DMS153 (cell line): ENCODE measurements around the gene KIF26A.

ENCODE experiments used
- DNase-seq: peaks from one replicate; lab custom pipeline; 2025; lab: John Stamatoyannopoulos, UW

The KIF26A gene

GRCh38 chr14:104112609-104113571 lies 25.5 kb upstream of the KIF26A start:
- DNase-seq, result no peak

GRCh38 chr14:104113631-104114420 lies 24.6 kb upstream of the KIF26A start:
- DNase-seq, result no peak

- no peak for DNase-seq
Observed at GRCh38 chr14:104114421-104115130, 23.8 kb upstream of the KIF26A start.

GRCh38 chr14:104115131-104115600 lies 23.2 kb upstream of the KIF26A start:
- no peak for DNase-seq

GRCh38 chr14:104115691-104116287 lies 22.6 kb upstream of the KIF26A start:
- no peak for DNase-seq

GRCh38 chr14:104116288-104116755 lies 22.1 kb upstream of the KIF26A start:
- DNase-seq, result no peak

- no peak for DNase-seq
Observed at GRCh38 chr14:104116756-104117340, 21.5 kb upstream of the KIF26A start.

GRCh38 chr14:104117341-104118005 lies 20.9 kb upstream of the KIF26A start:
- DNase-seq, result no peak

GRCh38 chr14:104118006-104118844 lies 20.2 kb upstream of the KIF26A start:
- DNase-seq, result no peak

- DNase-seq, result no peak
Observed at GRCh38 chr14:104119119-104119487, 19.3 kb upstream of the KIF26A start.

- DNase-seq, result no peak
Observed at GRCh38 chr14:104119488-104120251, 18.7 kb upstream of the KIF26A start.

- DNase-seq, result no peak
Observed at GRCh38 chr14:104120281-104120741, 18.1 kb upstream of the KIF26A start.

GRCh38 chr14:104121142-104121541 lies 17.2 kb upstream of the KIF26A start:
- DNase-seq, result no peak

- no peak for DNase-seq
Observed at GRCh38 chr14:104123879-104124278, 14.5 kb upstream of the KIF26A start.

GRCh38 chr14:104125011-104125410 lies 13.4 kb upstream of the KIF26A start:
- DNase-seq, result no peak

GRCh38 chr14:104126753-104127152 lies 11.6 kb upstream of the KIF26A start:
- DNase-seq, result no peak

- no peak for DNase-seq
Observed at GRCh38 chr14:104128981-104129380, 9.4 kb upstream of the KIF26A start.

- DNase-seq, result no peak
Observed at GRCh38 chr14:104129556-104129955, 8.8 kb upstream of the KIF26A start.
